ENCODE results near the gene GOLIM4. TPM values are rescaled to one million over a fixed set of nuclear protein-coding genes. Genes with fewer than 3 reads are reported as not detected.
A peak's percentile ranks its signal among the peaks of the same experiment; 100 is the strongest.

Gene GOLIM4
- total RNA-seq, 1 experiment from 2014 or later, result 30.0 TPM

GRCh38 chr3:168080022-168080421 is 15.7 kb downstream of the GOLIM4 start:
- CTCF ChIA-PET, result interaction anchor here (1.0 to 1.4 kb wide), 2 partner anchors 8 to 15 kb away, joined by 3 to 4 read pairs; no protein-coding TSS in a partner anchor

DNA sequence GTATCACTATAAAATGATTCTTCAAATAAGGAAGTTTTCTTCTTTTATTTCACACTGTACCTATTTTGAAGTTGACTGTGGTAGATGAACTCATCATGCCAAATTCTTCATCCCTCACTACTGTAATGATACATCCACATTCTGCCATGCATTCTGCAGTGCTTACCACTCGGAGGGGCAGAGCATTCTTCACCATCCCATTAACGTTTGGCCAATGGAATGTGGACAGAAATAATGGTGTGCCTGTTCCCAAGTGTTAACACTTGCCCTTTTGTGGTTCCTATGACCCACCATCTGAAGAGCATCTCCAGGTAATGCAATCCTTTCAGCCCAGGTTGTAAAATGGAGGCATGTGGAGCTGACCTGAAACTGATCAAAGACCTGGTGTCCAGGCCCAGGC is 18.6 kb downstream of the GOLIM4 start:
- H3K27me3 Mint-ChIP-seq (ENCODE audit: low read depth), result no peaks in the 10 kb centered on the region
- H3K27ac Mint-ChIP-seq, result no peak overlapping the region
- peaks cover 26% of the 10 kb centered on the region for H3K4me1 Mint-ChIP-seq
- CTCF ChIA-PET, result no interaction called here
- POLR2A ChIA-PET, result no interaction called here
- TF ChIP-seq ZNF671 (CRISPR knock-in tag; IDR thresholded peaks at IDR 0.05), result no peak
- TF ChIP-seq ZNF423 (CRISPR knock-in tag; IDR thresholded peaks at IDR 0.05), result no peak
- TF ChIP-seq GRHL2 (CRISPR knock-in tag; IDR thresholded peaks at IDR 0.05; ENCODE audit: insufficient replicate concordance, severe bottlenecking), result no peak
- no peak overlapping the region for H3K4me3 Mint-ChIP-seq
- H3K36me3 Mint-ChIP-seq, result no peaks in the 10 kb centered on the region; the same call in 1 of the 2 replicates
- DNase-seq (ENCODE audit: low spot score) (no peak), ATAC-seq (no peak)
- H3K9me3 Mint-ChIP-seq, result no peaks in the 10 kb centered on the region

More at GRCh38 chr3:168080022-168080421, 15.7 kb downstream of the GOLIM4 start:
- Mint-ChIP-seq H3K36me3 (no peaks in the 10 kb centered on the region; the same call in 1 of the 2 replicates), H3K9me3 (no peaks in the 10 kb centered on the region), H3K4me3 (no peak overlapping the region), H3K27me3 (ENCODE audit: low read depth) (no peaks in the 10 kb centered on the region), H3K4me1 (peaks cover 43% of the 10 kb centered on the region), H3K27ac (no peak overlapping the region)
- no peak for ATAC-seq
- no peak for TF ChIP-seq USF2 (CRISPR knock-in tag; IDR thresholded peaks at IDR 0.05)
- no peak for TF ChIP-seq RELA (CRISPR knock-in tag; IDR thresholded peaks at IDR 0.05; ENCODE audit: borderline replicate concordance)
- no peak for TF ChIP-seq ZNF416 (CRISPR knock-in tag; IDR thresholded peaks at IDR 0.05)
- TF ChIP-seq GTF2I (CRISPR knock-in tag; conservative IDR thresholded peaks at IDR 0.05), result no peak
- TF ChIP-seq NFATC4 (CRISPR knock-in tag; IDR thresholded peaks at IDR 0.05), result no peak
- no peak for TF ChIP-seq ZNF219 (CRISPR knock-in tag; IDR thresholded peaks at IDR 0.05; ENCODE audit: borderline replicate concordance)
- TF ChIP-seq PRRX2 (CRISPR knock-in tag; IDR thresholded peaks at IDR 0.05), result no peak
- TF ChIP-seq ZNF423 (CRISPR knock-in tag; IDR thresholded peaks at IDR 0.05), result no peak
- POLR2A ChIA-PET, result no interaction called here
- no peak for DNase-seq (ENCODE audit: low spot score)

- DNase-seq (ENCODE audit: low spot score) (no peak), ATAC-seq (no peak)
- Mint-ChIP-seq H3K27ac (peak overlapping the region; percentile 36; the same call in 1 of the 2 replicates), H3K4me1 (peaks cover 22% of the 10 kb centered on the region), H3K9me3 (no peaks in the 10 kb centered on the region), H3K27me3 (ENCODE audit: low read depth) (no peaks in the 10 kb centered on the region), H3K36me3 (no peaks in the 10 kb centered on the region; the same call in 1 of the 2 replicates), H3K4me3 (no peak overlapping the region)
- POLR2A ChIA-PET, result no interaction called here
- CTCF ChIA-PET, result no interaction called here
- TF ChIP-seq ELF4 (CRISPR knock-in tag; IDR thresholded peaks at IDR 0.05; ENCODE audit: low read depth) (no peak), NR1H2 (CRISPR knock-in tag; IDR thresholded peaks at IDR 0.05) (no peak), SP1 (CRISPR knock-in tag; conservative IDR thresholded peaks at IDR 0.05) (no peak), ZNF138 (CRISPR knock-in tag; conservative IDR thresholded peaks at IDR 0.05) (no peak), ZNF263 (CRISPR knock-in tag; IDR thresholded peaks at IDR 0.05; ENCODE audit: low read depth) (no peak), NR2C2 (CRISPR knock-in tag; IDR thresholded peaks at IDR 0.05) (no peak), IRF2 (CRISPR knock-in tag; IDR thresholded peaks at IDR 0.05; ENCODE audit: borderline replicate concordance, low read depth) (no peak), TEAD4 (CRISPR knock-in tag; IDR thresholded peaks at IDR 0.05) (no peak), TCF7 (CRISPR knock-in tag; IDR thresholded peaks at IDR 0.05; ENCODE audit: low read depth) (no peak), FOXP1 (CRISPR knock-in tag; IDR thresholded peaks at IDR 0.05; ENCODE audit: borderline replicate concordance) (no peak), GTF2I (CRISPR knock-in tag; conservative IDR thresholded peaks at IDR 0.05) (no peak)
- TF ChIP-seq, protein P1, sequence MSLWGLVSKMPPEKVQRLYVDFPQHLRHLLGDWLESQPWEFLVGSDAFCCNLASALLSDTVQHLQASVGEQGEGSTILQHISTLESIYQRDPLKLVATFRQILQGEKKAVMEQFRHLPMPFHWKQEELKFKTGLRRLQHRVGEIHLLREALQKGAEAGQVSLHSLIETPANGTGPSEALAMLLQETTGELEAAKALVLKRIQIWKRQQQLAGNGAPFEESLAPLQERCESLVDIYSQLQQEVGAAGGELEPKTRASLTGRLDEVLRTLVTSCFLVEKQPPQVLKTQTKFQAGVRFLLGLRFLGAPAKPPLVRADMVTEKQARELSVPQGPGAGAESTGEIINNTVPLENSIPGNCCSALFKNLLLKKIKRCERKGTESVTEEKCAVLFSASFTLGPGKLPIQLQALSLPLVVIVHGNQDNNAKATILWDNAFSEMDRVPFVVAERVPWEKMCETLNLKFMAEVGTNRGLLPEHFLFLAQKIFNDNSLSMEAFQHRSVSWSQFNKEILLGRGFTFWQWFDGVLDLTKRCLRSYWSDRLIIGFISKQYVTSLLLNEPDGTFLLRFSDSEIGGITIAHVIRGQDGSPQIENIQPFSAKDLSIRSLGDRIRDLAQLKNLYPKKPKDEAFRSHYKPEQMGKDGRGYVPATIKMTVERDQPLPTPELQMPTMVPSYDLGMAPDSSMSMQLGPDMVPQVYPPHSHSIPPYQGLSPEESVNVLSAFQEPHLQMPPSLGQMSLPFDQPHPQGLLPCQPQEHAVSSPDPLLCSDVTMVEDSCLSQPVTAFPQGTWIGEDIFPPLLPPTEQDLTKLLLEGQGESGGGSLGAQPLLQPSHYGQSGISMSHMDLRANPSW (CRISPR knock-in tag; conservative IDR thresholded peaks at IDR 0.05; ENCODE audit: low read depth), result no peak
- TF ChIP-seq, protein P2, sequence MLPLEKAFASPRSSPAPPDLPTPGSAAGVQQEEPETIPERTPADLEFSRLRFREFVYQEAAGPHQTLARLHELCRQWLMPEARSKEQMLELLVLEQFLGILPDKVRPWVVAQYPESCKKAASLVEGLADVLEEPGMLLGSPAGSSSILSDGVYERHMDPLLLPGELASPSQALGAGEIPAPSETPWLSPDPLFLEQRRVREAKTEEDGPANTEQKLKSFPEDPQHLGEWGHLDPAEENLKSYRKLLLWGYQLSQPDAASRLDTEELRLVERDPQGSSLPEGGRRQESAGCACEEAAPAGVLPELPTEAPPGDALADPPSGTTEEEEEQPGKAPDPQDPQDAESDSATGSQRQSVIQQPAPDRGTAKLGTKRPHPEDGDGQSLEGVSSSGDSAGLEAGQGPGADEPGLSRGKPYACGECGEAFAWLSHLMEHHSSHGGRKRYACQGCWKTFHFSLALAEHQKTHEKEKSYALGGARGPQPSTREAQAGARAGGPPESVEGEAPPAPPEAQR (CRISPR knock-in tag; IDR thresholded peaks at IDR 0.05), result no peak
Observed at GRCh38 chr3:168073842-168074605, 21.7 kb downstream of the GOLIM4 start.

Measured in WTC11 (cell line).